ENCODE data around the gene CRYBA1. TPM values are rescaled to one million over a fixed set of nuclear protein-coding genes. Genes with fewer than 3 reads are reported as not detected.

The CRYBA1 gene
- polyA plus RNA-seq, 3 donors = not detected

DNA sequence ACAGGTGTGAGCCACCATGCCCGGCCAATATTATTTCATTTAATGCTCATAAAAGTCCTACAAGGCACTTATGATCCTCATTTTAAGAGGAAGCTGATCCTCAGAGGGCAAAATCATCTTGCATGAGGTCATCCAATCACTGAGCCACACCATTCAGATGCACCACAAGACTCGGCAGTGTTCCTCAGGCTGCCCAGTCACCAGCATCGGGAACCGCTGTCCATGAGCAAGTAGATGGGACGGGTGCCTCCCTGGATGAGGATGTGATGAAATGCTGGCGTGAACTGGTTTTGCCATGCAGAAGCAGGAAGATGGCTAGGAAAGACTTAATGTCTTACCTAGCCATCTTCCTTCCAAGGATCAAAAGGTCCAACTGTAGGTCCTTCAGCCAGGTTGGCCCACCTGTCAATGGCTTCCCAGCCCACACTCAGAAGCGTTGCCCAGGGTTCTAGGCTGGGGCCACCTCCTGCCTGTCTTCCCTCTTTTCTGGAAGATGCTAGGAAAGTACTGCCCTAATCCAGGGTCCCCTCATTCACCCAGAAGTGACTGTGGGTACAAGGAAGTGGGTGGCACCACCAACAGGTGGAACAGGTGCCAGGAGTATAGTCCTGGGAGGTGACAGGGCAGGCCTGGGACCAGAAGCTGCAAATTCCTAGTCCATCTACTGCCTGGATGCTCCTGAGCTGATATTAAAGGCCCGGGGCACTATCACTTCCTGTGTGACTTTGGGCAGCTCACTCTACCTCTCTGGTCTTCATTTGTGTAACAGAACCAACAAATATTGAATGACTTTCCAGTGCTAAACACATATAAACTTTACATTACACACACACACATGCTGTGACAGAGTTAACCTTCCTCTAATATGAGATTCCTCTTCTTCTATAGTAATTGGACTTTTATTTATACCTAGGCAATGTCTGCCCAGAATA, 32.2 kb upstream of the CRYBA1 start:
- no peaks in the 10 kb centered on the region for H3K27me3 ChIP-seq (ENCODE audit: control insufficient read depth in 2 of 2, insufficient read depth in 2 of 2, low read length in 2 of 2)
- no peak overlapping the region for H2AFZ ChIP-seq (ENCODE audit: insufficient read depth, low read depth, low read length, poor library complexity, severe bottlenecking)
- no peaks in the 10 kb centered on the region for H3K79me2 ChIP-seq (ENCODE audit: insufficient read depth, low read length)
- no peak overlapping the region for H3K9ac ChIP-seq (ENCODE audit: insufficient read depth, low read length, poor library complexity, severe bottlenecking)
- H3K4me1 ChIP-seq (ENCODE audit: control insufficient read depth in 1 of 2, insufficient read depth in 2 of 2, low read length in 2 of 2) = peaks cover 34 to 37% of the 10 kb centered on the region in 2 donors
- no peak overlapping the region for H3K4me3 ChIP-seq (replicated peaks in 1 of 3; ENCODE audit: low read depth in 2 of 3, low read length in 3 of 3)
- 100% methylated on average over 2 of the region's 8 CpGs for WGBS (ENCODE audit: insufficient coverage)
- no peak for TF ChIP-seq CTCF (IDR thresholded peaks at IDR 0.05)
- peak overlapping the region; percentile 1 to 46 for H3K27ac ChIP-seq (ENCODE audit: low read depth in 1 of 2, low read length in 2 of 2)
- H3K9me3 ChIP-seq (replicated peaks in 1 of 2; ENCODE audit: control insufficient read depth in 1 of 2, insufficient read depth in 1 of 2, low read length in 2 of 2) = no peaks in the 10 kb centered on the region
- Mint-ChIP-seq H3K4me1 (peaks cover 48% of the 10 kb centered on the region), H3K9me3 (no peaks in the 10 kb centered on the region), H3K27ac (peak overlapping the region; percentile 31 to 89 (median 73)), H3K27me3 (ENCODE audit: low read depth in 3 of 3) (peaks cover 0 to 1% (median 0%) of the 10 kb centered on the region in 3 donors), H3K4me3 (peak overlapping the region in 1 of 2 donors; percentile 56), H3K36me3 (no peaks in the 10 kb centered on the region)
- DNase-seq = peak; percentile 76 to 95 (median 83)
- H4K20me1 ChIP-seq (ENCODE audit: insufficient read depth, low read length) = no peaks in the 10 kb centered on the region
- no peak overlapping the region for H3K4me2 ChIP-seq (replicated peaks; ENCODE audit: extremely low read depth, low read length, poor library complexity, severe bottlenecking)
- intact Hi-C loops (cut with micrococcal nuclease) = loop anchor here (5.0 kb wide), 1 partner anchor 67 kb away; no protein-coding TSS in a partner anchor
- no peaks in the 10 kb centered on the region for H3K36me3 ChIP-seq (replicated peaks in 1 of 2; ENCODE audit: control insufficient read depth in 1 of 2, insufficient read depth in 2 of 2, low read length in 2 of 2)

GRCh38 chr17:29215174-29215573, 31.5 kb upstream of the CRYBA1 start:
- no peak for DNase-seq
- 97% methylated on average over 9 of the region's 10 CpGs for WGBS (ENCODE audit: insufficient coverage)

More at GRCh38 chr17:29215174-29215573, 31.5 kb upstream of the CRYBA1 start:
- Histone ChIP-seq H4K20me1 (ENCODE audit: insufficient read depth, low read length) (no peaks in the 10 kb centered on the region), H3K4me3 (replicated peaks in 1 of 3; ENCODE audit: low read depth in 2 of 3, low read length in 3 of 3) (no peak overlapping the region), H3K4me1 (ENCODE audit: control insufficient read depth in 1 of 2, insufficient read depth in 2 of 2, low read length in 2 of 2) (peaks cover 36 to 38% of the 10 kb centered on the region in 2 donors), H3K9me3 (replicated peaks in 1 of 2; ENCODE audit: control insufficient read depth in 1 of 2, insufficient read depth in 1 of 2, low read length in 2 of 2) (no peaks in the 10 kb centered on the region), H2AFZ (ENCODE audit: insufficient read depth, low read depth, low read length, poor library complexity, severe bottlenecking) (no peak overlapping the region), H3K27me3 (ENCODE audit: control insufficient read depth in 2 of 2, insufficient read depth in 2 of 2, low read length in 2 of 2) (no peaks in the 10 kb centered on the region), H3K9ac (ENCODE audit: insufficient read depth, low read length, poor library complexity, severe bottlenecking) (no peak overlapping the region), H3K36me3 (replicated peaks in 1 of 2; ENCODE audit: control insufficient read depth in 1 of 2, insufficient read depth in 2 of 2, low read length in 2 of 2) (no peaks in the 10 kb centered on the region), H3K27ac (ENCODE audit: low read depth in 1 of 2, low read length in 2 of 2) (no peak overlapping the region), H3K79me2 (ENCODE audit: insufficient read depth, low read length) (no peaks in the 10 kb centered on the region), H3K4me2 (replicated peaks; ENCODE audit: extremely low read depth, low read length, poor library complexity, severe bottlenecking) (no peak overlapping the region)
- peaks cover 0 to 1% (median 0%) of the 10 kb centered on the region in 3 donors for H3K27me3 Mint-ChIP-seq (ENCODE audit: low read depth in 3 of 3)
- intact Hi-C loops (cut with micrococcal nuclease) = loop anchor here (5.0 kb wide), 1 partner anchor 68 kb away; no protein-coding TSS in a partner anchor
- H3K9me3 Mint-ChIP-seq = no peaks in the 10 kb centered on the region
- H3K4me1 Mint-ChIP-seq = peaks cover 51% of the 10 kb centered on the region
- peak overlapping the region in 3 of 7 donors; percentile 15 to 40 (median 37) for H3K27ac Mint-ChIP-seq
- H3K4me3 Mint-ChIP-seq = no peak overlapping the region
- no peak for TF ChIP-seq CTCF (IDR thresholded peaks at IDR 0.05)
- no peaks in the 10 kb centered on the region for H3K36me3 Mint-ChIP-seq

All from CD14-positive monocyte (primary cell).